ENCODE results near the gene TSHZ2.

GRCh38 chr20:52962183-52962582 lies 10.0 kb upstream of the TSHZ2 start:
- TF ChIP-seq ZNF274 (IDR thresholded peaks at IDR 0.05; ENCODE audit: low read depth, low read length): no peak
- no peak for TF ChIP-seq SUZ12 (IDR thresholded peaks at IDR 0.05; ENCODE audit: extremely low read depth, insufficient read depth, insufficient read length)
- TF ChIP-seq YY1 (IDR thresholded peaks at IDR 0.05; ENCODE audit: insufficient read depth, insufficient read length): no peak

All from NT2/D1 (cell line).